GM19372 (cell line): ENCODE data around the gene CCDC142.
"Not testable (repeated sequence)": the region's sequence is repeated elsewhere in the genome, so short reads cannot be mapped to it uniquely, and the experiment has no call there.

ENCODE experiments used
- ATAC-seq: cut with Tn5 transposase; IDR thresholded peaks from one replicate; pipeline ENCODE4 v1.9.1; 2021; ENCODE audit warnings: mild to moderate bottlenecking, low read depth, moderate library complexity; ENCODE audit not compliant: unreplicated experiment

Gene CCDC142

DNA sequence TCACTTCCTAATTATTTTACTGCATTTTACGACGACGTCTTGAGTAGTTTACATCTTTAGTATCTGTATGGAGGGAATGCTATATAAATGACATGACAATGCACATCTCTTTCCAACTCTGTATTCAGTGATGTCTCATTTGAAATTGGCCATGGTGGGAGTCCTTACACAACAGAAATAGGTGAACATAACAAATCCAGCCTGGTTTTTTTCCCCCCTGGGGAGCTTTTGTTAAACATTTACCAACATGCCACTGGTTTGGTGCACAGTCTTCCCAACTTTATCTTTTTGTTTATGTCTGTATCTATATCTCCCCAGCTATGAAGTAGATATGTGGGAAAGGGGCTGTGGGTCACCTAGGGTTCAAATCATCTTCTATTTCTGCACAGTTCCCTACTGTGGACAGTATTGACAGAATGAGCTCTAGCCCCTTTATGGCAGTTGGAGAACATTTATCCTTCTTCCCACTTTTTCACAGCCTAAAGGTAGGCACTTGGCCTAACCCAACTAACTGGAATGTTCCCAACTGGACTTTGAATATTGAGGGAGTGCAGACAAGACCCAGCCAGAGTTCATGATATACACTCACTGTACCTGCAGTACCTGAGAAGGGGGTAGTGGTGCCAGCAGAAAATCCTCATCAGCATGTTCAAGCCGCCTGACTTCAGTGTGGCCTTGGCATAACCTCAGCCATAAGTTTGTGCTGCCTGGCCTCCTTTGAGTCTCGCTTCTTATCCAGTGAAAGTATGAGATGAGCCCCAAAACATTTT, 35.4 kb downstream of the CCDC142 start:
- ATAC-seq: no peak

DNA sequence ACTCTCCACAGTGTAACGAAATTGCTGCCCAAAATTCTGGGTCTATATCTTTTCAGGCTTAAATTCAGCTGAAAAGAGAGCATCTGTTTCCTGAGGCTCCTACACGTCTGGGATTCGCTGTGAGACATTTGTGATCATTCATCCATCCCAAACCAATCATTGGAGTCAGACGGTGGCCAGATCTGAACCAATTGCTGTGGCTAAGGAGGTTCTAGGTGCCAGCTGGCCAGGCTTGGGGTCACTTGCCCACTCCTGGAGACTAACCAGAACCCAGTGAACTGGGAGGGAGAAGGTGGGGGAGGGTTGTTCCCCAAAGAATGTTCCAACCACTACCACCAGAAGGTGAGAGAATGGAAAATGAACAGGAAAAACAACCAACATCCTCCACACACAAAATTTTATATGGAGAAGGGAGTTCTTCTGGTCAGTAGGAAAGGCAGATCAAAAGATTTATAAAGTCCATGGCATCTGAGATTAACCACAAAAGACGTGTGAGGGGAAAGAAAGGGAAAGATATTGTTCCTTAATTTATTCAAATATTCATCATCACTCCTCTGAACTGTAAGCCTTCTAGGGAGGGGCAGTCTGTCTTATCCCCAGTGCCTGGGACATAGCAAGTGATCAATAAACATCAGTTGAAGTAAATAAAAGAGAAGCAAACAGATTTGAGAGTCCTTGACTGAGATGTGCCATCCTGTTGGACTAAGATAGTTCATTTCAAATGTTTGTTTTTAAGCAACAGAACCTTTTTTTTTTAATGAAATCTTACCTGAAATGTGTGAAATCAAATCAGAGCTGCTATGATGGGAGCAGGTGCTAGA, 38.1 kb downstream of the CCDC142 start:
- no peak for ATAC-seq

DNA sequence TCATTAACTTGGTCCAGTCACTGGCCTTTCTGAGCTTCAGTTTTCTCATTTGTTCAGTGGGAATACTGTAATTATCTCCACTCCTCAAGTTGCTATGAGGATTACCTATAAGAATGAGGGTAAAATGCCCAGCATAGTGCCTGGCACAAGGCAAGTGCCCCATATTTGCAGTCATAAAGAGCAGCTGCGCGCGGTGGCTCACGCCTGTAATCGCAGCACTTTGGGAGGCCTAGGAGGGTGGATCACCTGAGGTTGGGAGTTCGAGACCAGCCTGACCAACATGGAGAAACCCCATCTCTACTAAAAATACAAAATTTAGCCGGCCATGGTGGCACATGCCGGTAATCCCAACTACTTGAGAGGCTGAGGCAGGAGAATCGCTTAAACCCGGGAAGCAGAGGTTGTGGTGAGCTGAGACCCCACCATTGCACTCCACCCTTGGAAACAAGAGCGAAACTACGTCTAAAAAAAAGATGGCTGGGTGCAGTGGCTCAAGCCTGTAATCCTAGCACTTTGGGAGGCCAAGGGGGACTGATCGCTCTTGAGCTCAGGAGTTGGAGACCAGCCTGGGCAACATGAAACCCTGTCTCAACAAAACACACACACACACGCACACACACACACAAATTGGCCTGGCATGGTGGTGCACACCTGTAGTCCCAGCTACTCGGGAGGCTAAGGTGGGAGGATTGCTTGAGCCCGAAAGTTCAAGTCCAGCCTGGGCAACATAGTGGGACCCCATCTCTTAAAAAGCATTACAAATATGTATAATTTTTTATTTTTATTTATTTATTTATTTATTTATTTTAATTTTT, 40.1 kb downstream of the CCDC142 start:
- ATAC-seq: not testable (repeated sequence)

DNA sequence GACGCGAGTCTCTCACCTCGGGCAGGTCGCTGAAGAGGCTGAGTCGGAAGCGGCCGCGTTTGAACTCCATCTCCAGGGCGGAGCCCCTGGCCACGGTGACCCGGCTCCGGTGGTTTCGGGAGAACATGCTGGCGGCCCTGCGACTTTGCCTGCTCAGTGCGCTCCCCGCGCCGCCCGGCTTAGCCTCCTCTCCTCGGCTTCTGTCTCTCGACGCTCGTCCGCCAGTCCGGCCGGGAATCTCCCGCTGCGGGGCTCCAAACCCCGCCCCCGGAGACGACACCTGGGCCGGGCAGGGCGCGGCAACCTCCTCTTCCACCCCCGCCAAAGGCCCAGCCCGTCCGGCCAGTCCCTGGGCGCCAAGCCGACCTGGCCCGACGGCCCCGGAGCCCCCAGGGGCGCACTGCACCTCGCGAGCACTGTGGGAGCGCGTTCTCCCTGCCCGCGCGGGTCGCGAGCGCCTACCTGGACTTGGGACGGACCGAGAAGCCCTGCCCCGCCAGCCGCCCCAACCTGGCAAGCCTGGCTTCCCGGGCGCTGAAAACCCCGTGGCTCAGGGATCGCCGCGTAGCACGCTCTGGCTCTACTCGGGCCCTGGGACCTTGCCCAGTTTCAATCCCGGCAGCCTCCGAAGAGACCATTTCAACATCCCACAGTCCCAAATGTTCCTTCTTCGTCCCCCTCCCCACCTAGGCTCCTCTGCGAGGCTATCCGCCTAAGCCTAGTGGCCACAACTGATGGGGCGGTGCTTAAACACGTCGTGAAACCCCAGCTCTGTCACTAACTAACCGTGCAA, 40.9 kb downstream of the CCDC142 start, which contains the start of gene RTKN:
RTKN (minus strand) TSS at position 248 of the 793 bp plus-strand sequence; CDS start at position 127, 121 bp downstream.
- ATAC-seq: peak; percentile 55

DNA sequence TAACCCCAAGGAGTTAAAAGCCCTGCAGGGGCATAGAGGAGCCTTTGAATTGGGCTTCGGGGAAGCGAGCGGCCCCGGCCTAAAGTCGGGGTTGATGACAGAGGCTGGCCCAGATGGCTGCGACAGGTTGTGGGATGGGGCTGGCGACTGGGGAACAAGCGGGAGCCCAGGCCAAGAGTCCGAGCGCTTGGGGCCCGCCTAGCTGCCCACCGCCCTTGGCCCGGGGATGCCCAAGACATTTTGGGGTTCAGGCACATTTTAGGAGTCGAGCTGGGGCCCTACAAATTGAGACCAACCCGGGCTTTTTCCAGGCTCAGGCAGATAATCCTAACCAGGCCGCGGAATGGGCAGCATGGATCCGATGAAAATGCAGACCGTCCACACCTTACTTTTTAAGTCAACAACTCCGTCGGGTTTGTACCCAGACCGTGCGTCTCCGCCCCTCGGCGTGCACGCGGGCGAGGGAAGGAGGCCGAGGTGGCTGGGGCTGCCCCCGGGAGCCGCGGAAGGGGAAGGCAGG, 41.6 kb downstream of the CCDC142 start:
- ATAC-seq: no peak

DNA sequence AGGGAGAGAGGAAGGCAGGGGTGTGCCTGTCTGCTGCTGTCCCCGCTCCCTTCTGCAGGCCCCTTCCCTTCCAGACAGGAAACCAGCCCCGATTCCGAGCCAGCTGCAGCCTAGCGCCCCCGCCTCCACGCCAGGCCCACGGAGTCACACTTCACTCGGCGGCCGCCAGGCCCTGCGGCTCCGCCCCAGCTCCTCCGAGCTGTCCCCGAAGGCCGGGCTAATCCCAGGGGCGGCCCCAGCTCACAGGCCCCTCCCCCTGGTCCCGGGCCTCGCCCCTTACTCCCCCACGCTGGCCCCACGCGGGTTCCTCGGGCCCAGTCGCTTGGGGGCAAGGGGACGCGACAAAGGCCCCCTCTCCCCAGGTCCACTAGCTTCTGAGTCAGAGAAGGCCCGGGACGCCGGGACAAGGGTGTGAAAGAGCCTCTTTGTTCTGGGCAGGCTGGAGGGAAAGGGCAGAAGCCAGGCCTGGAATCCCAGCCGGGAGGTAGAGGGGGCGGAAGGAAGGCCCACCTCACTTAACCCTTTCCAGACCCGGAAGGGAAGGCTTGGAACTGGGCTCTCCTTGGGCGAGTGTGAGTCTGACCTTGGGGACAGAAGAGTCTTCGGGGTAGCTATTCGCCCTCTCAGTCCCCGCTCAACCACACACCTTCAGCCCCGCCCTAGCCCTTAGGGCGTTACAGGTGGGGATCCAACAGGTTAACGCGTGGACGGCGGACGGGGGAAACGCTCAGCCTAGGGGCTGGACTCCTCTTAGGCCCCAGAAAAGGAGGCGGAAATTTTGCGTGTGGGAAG, 42.2 kb downstream of the CCDC142 start:
- peak; percentile 78 for ATAC-seq

DNA sequence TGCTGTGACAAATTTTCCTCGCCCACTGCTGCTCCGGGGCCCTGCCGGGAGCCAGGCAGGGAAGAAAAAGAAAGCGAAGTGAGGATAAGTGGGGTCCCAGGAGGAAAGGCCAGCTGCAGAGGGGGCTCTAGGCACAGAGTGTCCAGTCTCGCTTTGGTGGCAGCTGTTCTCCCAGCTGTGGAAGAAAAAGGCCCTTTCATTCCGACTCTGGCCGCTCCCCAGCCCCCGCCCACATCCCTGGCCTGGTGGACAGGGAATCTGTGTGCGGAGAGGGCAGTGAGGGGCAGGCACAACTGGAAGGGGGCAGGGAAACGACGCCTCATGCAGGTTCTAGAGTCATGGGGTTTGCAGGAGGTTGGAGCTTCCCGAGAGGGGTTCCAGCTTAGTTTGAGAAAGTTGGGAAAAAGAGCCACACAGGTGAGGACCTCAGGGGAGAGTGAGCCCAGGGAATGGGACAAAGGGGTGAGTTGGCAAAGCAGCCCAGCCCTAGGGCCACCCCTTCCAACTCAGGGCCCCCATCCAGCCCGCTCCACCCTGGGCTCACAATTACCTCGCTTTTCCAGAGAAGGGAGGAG, 42.9 kb downstream of the CCDC142 start:
- no peak for ATAC-seq

DNA sequence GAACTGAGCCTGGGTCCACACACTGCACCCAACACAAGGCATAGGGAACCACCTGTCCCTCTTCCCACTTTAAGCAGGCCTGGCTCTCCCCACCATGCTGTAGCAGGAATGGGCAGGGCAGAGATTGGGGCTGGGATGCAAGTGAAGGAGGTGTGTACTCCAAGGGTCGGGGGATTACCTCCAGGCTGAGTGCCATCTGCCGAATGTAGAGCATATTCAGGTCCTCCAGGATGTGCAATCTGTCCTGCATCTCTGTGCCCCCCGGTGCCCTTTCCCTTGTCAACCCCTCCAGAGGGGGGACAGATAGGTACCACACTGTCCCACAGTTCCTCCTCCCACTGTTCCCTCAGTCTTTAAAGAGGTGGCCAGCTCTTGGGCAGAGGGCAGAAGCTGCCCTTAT, 43.4 kb downstream of the CCDC142 start:
- no peak for ATAC-seq

DNA sequence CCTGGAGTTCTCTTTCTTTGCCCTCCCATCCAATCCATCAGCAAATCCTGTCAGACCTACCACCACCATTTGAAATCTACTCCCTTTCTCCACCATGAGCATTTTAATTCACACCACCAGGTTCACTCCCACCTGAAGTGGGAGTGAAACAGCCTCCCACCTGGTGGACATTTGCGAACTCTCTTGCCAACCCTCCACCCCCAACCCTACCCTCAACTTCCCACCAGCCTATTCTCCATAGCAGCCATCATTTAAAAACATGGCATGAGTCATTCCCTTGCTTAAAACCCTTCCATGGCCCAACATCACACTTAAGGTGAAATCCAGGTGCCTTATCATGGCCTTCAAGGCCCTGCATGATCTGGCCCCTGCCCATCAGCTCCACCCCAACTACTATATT, 44.5 kb downstream of the CCDC142 start:
- no peak for ATAC-seq

DNA sequence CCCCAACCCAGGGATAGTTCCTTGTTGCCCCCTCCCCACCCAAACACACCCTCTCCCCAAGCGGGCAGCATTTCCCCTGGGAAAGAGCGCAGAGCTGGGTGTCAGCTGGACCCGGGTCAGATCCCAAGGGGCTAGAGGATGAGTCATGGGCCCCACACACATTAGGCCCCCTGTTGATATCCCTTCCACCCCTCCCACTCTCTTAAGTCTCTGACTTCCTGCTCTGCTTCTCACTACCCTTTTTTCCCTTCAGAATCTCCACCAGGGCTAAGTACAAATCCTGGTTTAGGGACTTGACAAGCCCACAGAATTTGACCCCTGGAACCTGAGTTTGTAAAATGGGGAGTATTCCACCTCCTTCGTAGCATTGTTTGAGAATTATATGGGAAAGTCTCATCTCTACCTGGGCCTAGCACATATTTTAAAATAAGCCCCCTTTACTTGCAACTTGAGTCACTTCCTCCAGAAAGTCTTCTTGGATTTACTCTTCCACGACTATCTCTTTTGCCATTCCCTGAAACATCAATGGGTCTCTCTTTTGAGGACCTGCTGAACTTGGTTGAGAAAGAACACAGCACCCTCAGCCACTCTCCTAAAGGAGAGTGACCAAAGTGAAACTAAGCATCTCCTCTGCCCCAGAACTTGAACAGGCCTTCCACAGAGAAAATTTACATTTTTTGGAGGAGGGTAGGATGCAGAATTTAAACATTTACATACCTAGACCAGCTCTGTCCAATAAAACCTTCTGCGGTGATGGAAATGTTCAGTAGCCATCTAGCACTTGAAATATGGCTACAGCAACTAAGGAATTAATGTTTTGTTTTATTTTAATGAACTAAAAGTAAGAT, 45.7 kb downstream of the CCDC142 start:
- no peak for ATAC-seq

DNA sequence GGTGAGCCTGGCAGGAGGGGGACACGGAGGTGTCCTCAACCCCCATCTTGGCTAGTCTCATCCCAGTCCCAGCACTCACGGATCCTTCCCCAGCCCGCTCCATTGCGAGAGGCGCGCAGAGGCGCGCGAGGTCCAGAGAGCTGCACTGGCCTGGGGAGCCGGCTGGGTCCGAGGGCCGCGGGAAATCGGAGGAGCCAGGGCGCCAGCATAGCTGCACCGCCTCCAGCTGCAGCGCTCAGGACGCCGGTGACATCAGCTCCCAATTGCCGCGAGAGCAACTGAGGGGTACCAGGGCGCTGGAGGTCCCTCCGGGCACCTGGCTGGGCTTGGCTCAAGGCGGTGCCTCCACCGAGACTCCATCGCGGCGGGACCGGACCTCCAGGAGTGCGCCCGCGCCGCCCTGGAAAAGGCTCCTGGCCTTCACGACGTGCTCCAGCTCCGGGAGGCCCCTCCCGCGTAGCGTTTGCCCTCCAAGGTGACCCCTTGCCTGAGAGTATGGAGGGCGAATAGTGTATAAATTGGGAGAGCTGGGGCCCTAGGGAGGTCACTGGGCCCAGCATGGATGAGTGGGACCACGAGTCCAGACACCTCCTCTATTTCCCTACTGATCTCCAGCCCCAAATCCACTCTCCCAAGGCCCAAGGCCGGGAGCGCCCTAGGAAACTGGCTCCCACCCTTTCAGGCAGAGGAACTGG, 46.5 kb downstream of the CCDC142 start:
- no peak for ATAC-seq

DNA sequence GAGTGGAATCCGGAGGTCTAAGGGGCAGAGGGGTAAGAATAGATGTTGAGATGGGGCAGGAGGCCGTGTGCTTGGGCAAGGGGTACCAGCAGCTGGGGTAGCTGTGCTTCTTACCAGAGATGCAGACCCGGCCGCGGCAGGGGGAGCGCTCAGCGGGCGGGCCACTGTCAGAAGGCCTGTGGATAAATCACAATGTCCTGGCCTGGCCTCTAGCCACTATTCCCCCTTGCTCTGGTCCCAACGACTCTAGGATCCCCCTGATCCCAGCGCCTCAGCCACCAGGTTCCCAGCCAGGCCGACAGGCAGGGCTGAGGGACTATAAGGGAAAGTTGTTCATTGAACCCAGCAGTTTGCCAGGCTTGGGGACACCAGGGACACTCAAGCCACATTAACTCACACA, 52.3 kb downstream of the CCDC142 start:
- no peak for ATAC-seq

DNA sequence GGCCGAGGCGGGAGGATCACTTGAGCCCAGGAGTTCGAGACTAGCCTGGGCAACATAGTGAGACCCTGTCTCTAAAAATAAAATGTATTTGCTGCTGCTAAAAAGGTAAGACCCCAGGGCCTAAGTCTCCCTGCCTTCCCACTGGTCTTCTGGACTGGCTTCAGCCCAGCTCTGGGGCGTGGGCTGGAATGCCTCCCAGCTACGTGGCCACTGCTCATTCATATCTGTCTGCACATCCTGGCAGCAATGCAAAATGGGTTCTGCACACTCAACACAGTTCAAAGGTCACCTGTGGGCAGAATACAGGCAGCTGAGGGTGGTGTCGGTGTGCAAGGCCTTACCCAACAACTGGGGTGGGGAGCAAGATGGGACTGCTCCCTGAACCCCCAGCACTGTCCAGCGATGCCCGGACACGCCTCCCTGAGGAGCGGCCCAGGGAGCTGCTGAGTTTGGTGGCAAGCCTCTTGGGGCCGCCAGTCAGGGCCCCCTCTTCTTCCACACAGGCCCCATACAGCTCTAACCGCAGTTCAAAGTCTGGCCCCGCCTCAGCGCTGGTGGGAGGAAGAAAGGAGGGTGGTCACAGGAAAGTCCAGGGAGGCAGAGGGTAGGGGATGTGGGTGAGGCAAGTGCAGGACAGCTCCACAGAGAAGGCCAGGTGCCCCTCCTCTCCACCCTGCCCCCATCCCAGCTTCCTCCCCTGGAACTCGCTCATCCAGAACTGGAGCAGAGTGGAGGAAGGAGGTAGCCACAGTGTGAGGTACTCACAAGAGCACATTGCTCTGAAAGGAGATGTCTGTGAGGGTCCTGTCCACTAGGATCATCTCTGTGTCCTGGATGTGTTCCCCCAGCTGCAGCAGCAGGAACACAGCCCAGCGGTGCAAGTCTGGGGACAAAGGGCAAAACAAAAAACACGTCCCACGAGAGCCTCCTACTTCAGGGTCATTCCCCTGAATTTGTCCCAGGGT, 53.0 kb downstream of the CCDC142 start:
- no peak for ATAC-seq

DNA sequence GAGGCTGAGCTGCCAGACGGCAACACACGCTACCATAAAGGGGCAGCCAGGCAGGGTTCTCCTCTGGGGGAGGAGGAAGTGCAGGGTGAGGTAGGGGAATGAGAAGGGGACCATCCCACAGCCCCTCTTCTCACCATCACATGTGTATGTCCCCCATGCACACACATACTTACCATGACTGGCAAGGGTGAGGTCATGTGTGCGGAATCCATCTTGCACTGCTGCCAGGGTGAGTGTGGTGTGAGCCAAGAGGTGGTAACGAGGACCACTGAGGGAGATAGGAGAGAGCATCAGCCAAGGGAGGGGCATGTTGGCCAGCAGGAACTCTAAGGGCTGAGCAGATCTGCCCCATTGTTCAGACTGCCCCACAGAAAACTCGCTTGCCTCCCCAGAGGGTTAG, 54.1 kb downstream of the CCDC142 start:
- no peak for ATAC-seq

DNA sequence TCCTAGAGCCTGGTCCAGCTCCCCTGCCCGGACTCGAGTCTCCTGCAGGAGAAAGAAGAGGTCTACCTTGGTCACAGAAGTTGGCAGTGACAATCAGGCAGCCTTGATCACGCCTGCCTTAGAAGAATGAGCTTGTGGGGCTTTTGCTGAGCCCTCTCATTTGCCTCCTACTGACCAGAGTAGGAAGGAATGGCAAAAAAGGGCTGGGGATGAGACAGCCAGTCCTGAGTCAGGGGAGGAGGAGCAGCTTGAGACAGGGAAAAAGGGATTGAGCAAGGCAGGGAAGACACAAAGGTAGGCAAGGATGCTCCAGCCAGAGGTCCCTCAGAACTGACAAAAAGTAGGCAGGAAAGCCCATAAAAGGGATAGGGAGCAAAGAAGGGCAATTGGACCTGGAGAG, 55.2 kb downstream of the CCDC142 start:
- no peak for ATAC-seq

DNA sequence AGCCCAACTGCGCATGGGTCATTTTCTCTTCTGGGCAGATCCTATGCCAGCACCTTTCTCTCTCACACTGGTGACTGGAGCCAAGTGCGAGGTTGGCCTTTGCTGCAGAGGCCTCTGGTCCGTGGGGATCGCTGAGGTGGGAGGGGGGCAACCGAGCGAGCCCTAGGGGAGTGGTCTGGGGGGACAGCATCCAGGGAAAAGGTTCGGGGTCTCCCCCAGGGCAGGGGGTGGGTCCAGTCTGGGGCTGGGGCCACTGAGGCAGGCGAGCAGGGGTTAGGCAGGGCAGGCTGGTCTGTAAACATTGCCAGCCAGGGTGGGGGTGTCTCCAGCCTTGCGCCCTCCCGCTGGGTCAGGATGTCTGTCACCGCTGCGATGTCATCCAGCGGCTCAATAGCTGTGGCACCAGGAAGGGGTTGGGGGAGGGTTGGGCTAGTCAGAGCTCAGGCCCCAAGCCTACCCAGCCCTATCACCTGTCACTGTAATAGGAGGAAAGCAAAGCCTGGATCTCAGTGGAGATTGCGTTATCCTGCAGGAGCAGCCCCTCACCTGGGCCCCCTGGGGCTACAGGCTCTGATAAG, 56.5 kb downstream of the CCDC142 start:
- ATAC-seq: no peak
